ENCODE data around the gene MSRB2. TPM values are rescaled to one million over a fixed set of nuclear protein-coding genes. Genes with fewer than 3 reads are reported as not detected.

Gene MSRB2
- total RNA-seq, 4 donors from 2014 or later = 24.3 to 43.5 (median 29.4) TPM

GRCh38 chr10:23114228-23114850 is 19.0 kb downstream of the MSRB2 start:
- in situ Hi-C loops (cut with MboI; ENCODE audit: low sequenced_read_pairs in 4 of 4) (no loop called here), intact Hi-C loops (cut with DNase I; ENCODE audit: low total_unique reads) (no loop called here)
- H3K27ac ChIP-seq = no peak overlapping the region
- H3K27me3 ChIP-seq = no peaks in the 10 kb centered on the region
- H3K9me3 ChIP-seq = no peaks in the 10 kb centered on the region
- peaks cover 2 to 56% of the 10 kb centered on the region in 2 donors for H3K36me3 ChIP-seq
- TF ChIP-seq CTCF (IDR thresholded peaks at IDR 0.05 in 4 of 5, conservative IDR thresholded peaks at IDR 0.05 in 1 of 5) (no peak), POLR2A (IDR thresholded peaks at IDR 0.05) (no peak)
- DNase-seq (no peak), ATAC-seq (no peak)
- no peak overlapping the region for H3K4me3 ChIP-seq
- H3K4me1 ChIP-seq = no peaks in the 10 kb centered on the region

GRCh38 chr10:23116486-23117205 is 21.3 kb downstream of the MSRB2 start:
- in situ Hi-C loops (cut with MboI; ENCODE audit: low sequenced_read_pairs in 4 of 4) = no loop called here
- no peak for DNase-seq
- intact Hi-C loops (cut with DNase I; ENCODE audit: low total_unique reads) = no loop called here
- TF ChIP-seq POLR2A (IDR thresholded peaks at IDR 0.05) = no peak
- no peak for TF ChIP-seq CTCF (IDR thresholded peaks at IDR 0.05 in 4 of 5, conservative IDR thresholded peaks at IDR 0.05 in 1 of 5)
- ATAC-seq = no peak
- peaks cover 0 to 57% of the 10 kb centered on the region in 2 donors for H3K36me3 ChIP-seq
- H3K4me3 ChIP-seq = no peak overlapping the region
- no peaks in the 10 kb centered on the region for H3K9me3 ChIP-seq
- no peaks in the 10 kb centered on the region for H3K27me3 ChIP-seq
- no peak overlapping the region for H3K27ac ChIP-seq
- no peaks in the 10 kb centered on the region for H3K4me1 ChIP-seq

GRCh38 chr10:23120001-23120934 is 24.9 kb downstream of the MSRB2 start:
- intact Hi-C loops (cut with DNase I; ENCODE audit: low total_unique reads) = no loop called here
- ATAC-seq (no peak), DNase-seq (no peak)
- Histone ChIP-seq H3K9me3 (no peaks in the 10 kb centered on the region), H3K27me3 (no peaks in the 10 kb centered on the region), H3K36me3 (peaks cover 0 to 36% of the 10 kb centered on the region in 2 donors), H3K27ac (no peak overlapping the region), H3K4me3 (no peak overlapping the region), H3K4me1 (no peaks in the 10 kb centered on the region)
- in situ Hi-C loops (cut with MboI; ENCODE audit: low sequenced_read_pairs in 4 of 4) = no loop called here
- TF ChIP-seq CTCF (IDR thresholded peaks at IDR 0.05 in 4 of 5, conservative IDR thresholded peaks at IDR 0.05 in 1 of 5) = no peak

GRCh38 chr10:23121135-23121534 is 25.8 kb downstream of the MSRB2 start:
- no peaks in the 10 kb centered on the region for H3K9me3 ChIP-seq
- H3K4me1 ChIP-seq = no peaks in the 10 kb centered on the region
- DNase-seq (no peak), ATAC-seq (no peak)
- H3K36me3 ChIP-seq = peaks cover 0 to 28% of the 10 kb centered on the region in 2 donors
- in situ Hi-C loops (cut with MboI; ENCODE audit: low sequenced_read_pairs in 4 of 4) = no loop called here
- no peaks in the 10 kb centered on the region for H3K27me3 ChIP-seq
- intact Hi-C loops (cut with DNase I; ENCODE audit: low total_unique reads) = no loop called here
- H3K4me3 ChIP-seq = no peak overlapping the region
- no peak overlapping the region for H3K27ac ChIP-seq
- no peak for TF ChIP-seq CTCF (IDR thresholded peaks at IDR 0.05 in 4 of 5, conservative IDR thresholded peaks at IDR 0.05 in 1 of 5)
- TF ChIP-seq POLR2A (IDR thresholded peaks at IDR 0.05) = no peak
